NCI-H2107 (cell line): ENCODE results near the gene RAET1L.
"Not testable (repeated sequence)": the region's sequence is repeated elsewhere in the genome, so short reads cannot be mapped to it uniquely, and the experiment has no call there.

Experiments used
- DNase-seq: peaks from one replicate; lab custom pipeline; 2025; lab: John Stamatoyannopoulos, UW

The RAET1L gene

DNA sequence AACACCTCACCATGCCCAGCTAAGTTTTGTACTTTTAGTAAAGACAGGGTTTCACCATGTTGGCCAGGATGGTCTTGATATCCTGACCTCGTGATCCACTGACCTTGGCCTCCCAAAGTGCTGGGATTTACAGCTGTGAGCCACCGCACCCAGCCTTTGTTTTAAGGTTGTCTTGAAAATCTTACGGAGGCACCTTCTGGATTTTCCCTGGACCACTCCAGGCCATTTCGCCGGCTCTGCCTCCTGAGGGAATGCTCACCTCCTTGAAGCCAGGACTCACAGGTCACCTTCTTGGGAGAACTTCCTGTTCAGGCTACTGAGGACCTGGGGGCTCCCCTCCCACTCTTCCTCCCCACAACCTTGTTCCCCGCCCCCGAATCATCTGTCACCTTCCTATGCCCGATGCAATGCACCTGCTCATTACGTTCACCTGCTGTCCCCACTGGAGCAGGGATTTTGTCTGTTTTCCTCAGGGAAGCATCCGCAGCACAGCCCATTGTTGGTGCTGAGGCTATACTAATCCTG, 19.4 kb upstream of the RAET1L start:
- DNase-seq, result no peak

DNA sequence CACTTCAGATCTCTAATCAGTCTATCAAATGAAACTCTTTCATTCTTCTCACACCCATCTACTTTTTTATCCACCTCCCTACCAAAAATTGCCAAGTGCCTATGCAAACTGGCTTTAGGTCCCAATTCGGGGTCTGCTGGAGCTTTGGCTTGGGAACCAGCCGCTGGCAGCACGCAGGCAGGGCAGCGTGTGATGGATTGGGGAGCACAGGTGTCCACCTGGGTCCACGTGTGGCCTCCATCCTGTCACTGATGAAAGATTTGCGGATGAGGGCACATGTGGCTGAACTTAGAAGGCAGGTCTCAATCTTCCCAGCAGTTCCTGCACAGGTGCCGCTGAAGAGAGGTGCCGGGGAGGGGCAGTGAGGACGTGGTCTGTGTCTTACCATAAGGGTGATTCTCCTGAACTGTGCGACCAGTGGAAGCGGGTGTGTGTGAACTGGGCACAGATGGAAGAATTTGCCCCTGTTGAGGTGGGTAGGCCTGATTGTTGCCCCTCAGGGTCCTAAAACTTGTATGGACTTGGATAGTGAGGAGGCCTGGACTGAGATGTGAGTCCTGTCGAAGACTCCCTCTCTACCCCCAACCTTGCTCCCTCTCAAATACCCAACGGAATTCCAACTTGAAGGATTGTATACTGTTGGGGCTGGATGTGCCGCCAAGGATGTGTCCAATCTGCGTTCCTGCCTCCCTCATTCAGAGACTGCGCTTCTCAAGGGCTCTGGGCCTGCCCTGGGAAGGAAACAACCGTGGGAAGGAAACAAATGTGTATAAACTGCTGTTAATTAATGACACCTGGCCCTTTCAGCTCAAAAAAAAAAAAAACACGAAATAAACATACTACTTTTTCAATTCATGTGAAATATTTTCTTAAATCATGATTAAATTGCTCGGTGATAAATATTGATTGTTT, 18.4 kb upstream of the RAET1L start:
- no peak for DNase-seq

DNA sequence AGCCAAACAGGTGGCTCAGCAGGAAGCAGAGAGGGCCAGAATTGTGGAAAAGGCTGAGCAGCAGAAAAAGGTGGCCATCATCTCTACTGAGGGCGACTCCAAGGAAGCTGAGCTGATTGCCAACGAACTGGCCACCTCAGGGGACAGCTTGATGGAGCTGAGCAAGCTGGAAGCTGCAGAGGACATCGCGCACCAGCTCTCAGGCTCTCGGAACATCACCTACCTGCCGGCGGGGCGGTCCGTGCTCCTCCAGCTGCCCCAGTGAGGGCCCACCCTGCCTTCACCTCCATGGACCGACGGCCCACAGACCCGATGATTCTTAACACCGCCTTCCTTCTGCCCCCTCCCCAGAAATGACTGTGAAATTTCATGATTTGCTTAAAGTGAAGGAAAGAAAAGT, 17.8 kb upstream of the RAET1L start:
- DNase-seq, result no peak

DNA sequence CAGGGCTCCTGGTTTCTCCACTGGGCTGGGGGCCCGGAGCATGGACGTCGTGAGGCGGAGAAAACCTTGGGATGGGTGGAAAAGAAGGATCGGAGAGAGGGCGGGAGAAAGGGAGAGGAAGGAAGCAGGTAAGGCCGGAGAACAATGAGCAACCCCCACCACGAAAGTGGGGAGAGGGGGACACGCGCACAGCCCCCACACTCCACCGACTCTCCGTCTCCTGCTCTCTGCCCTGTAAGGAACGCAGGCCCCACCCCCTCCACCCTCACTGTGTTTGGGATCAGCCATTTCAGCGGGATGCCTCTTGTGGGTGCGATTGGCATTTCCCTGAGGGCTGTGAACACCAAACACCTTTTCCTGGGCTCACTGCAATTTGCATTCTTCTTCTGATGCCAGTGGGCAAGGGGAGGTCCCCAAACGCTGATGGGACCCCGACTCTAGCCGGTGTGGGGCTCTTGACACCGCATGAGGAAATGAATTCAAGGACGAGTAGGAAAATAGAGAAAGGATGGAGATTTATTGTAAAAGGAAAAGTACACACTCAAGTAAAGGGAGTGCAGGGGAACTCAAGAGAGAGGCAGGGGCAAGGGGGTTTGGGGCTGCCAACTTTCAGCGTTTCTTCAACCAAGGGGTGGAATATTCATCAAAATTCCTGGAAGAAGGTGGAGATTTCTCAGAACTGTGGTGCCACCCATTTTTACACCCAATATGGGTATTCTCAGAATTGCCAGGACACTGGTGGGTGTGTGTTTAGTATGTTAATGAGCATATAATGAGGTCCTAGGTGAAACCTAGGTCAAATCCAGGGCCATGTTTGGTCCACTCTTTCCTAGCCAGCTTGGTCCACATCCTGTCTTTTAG, 13.1 kb upstream of the RAET1L start:
- no peak for DNase-seq

DNA sequence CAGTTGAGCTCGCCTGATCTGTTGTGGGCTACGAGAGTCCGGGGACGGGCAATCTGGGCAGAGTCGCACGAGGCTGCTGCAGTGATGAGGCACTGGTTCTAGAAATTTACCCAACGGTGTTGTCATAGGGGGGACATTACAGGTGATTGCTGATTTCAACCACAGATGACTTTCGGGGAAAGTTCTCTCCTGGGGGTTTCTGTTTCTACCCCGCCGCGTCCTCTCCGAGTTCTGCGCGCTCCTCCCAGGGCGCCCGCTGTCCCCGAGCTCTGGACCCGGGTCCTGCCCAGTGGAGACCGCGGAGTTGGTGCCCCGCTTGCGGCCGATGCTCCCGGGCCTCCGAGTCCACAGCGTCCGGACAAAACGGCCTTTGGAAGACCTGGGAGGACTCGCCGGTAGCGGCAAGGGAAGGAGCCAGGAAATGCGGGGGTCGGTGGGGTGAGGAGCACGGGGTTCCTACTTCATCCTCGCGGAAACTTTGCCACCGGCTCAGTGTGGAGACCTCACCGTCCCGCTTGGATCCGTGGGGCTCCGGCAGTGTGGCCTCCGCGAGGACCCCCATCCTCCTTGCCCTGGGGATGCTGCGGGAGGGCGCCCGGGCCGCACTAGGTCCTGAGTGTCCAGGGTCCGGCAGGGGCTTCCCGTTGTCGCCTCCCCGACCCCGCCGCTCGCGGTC, 12.3 kb upstream of the RAET1L start:
- no peak for DNase-seq

DNA sequence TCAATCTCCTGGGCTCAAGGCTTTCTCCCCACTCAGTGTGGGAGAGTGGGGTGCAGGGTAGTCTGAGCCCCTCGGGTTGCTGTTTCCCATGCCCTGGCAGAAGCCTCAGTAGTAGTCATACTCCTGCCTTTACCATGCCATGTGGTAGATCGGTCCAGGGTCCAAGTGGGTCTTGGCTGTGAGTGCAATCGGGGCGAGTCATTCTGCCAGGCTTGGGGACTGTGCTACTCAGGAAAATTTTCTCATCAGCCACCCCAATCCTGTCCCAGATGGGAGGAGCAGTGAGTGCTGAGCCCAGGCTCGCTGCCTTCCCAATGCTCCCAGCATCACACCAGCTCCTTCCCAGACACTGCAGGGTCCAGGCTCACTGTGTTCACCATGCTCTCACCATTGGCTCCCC, 10.7 kb upstream of the RAET1L start:
- no peak for DNase-seq

DNA sequence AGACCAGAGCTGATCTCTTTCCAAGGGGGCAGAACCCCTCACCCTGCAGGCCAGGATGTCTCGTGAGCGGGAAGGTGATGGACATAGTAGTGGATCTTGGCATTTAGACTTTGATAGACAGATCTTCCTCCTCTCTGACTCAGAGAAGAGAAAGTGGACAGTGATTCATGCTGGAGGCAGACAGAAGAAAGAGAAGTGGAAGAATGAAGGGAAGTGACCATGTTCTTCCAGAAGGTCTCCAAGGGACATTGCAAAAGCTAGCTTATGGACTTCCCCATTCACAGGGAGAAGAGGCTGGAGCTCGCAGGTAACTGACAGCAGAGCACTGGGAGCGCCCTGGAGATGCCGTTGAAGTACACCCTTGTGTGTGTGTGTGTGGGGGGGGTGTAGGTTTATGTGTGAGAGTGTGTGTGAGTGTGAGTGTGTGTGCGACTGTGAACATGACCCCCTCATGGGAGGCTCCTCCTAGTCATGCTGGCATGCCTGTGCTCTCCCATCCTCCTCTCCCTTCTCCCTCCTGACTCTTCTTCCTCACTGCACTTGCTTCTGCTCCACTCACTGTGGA, 8.0 kb upstream of the RAET1L start:
- DNase-seq, result no peak

DNA sequence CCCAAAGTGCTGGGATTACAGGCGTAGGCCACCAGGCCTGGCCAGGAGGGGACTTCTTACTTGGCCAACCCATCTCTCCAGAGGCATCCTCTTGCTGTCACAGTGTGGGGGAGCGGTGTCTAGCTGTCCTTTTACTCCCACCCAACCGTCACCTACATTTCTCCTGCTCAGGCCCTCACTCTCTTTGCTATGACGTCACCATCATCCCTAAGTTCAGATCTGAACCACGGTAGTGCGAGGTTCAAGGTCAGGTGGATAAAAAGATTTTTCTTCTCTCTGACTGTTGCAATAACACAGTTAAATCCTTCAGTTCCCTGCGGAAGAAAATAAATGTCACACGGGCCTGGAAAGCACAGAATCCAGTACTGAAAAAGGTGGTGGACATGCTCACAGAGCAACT, 7.3 kb upstream of the RAET1L start:
- no peak for DNase-seq

DNA sequence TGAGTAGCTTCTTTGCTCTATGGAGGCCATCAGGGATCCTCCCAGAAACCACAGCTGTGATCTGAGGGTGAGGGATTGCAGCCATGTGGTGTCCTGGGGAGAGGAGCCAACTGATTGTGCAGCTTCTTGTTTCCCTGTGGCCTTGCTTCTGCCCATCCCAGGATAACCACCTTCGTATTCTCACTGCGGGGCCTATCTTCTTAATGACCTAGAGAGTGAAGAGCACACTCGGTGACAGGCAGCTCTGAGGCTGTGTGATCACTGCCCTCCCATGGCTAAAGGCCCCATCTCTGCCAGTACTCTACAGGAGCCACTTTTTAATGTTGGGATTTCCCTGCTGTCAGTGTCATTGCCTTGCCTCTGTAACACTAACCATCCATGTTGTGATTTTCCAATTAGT, 5.3 kb upstream of the RAET1L start:
- no peak for DNase-seq

DNA sequence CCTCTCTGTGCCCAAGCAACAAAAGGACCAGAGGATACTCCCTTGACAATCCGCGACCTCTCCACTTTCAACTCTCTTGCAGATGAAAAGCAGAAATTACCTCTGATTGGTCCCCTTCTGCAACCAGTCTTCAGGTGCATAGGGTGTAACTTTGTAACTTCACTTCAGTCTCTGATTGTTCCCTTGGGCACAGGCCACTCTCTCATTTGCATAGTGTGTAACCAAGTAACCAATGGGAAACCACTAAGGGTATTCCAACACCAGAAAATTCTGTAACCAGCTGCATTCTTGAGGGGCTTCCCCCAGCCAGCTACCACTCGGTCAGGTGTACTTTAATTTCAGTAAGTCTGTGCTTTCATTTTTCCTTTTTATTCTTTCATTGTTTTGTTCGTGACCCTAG, 4.4 kb upstream of the RAET1L start:
- no peak for DNase-seq

DNA sequence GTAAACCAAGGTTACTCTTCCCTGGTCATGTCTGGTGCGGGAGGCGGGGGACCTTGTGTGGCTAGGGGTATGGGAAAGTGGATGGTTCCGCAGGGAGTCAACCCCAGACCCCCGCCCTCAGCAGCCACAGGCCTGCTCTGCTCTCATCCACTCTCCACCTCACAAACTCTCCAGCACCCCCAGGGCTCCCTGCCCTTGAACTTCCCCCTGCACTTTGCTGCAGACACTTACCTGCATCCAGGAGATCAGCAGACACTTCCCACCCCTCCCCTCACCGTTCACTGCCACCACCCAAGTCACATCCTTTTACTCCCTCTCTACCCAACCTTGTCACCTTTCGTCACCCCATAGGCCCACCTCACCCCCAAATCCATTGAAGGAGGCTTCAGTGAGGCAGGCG, 3.9 kb upstream of the RAET1L start:
- no peak for DNase-seq

DNA sequence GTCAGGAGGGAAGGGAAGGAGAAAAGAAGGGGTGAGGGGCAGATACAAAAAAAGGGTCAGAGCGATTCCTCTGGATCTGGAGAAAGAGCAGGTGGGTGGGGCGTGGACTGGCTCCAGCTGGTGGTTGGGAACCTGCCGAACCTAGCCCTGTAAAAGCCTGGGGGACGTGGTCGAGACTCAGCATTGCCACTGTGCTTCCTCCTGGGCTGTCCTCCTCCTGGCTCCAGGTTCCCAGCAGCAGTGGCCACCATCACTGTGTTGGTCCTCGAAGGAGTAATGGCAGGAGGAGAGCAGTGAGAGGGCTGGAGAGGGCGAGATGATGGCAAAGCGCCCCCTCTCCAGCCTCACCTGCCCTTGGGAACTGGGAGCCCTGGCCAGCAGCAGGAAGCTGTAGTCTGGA, 3.5 kb upstream of the RAET1L start:
- no peak for DNase-seq

DNA sequence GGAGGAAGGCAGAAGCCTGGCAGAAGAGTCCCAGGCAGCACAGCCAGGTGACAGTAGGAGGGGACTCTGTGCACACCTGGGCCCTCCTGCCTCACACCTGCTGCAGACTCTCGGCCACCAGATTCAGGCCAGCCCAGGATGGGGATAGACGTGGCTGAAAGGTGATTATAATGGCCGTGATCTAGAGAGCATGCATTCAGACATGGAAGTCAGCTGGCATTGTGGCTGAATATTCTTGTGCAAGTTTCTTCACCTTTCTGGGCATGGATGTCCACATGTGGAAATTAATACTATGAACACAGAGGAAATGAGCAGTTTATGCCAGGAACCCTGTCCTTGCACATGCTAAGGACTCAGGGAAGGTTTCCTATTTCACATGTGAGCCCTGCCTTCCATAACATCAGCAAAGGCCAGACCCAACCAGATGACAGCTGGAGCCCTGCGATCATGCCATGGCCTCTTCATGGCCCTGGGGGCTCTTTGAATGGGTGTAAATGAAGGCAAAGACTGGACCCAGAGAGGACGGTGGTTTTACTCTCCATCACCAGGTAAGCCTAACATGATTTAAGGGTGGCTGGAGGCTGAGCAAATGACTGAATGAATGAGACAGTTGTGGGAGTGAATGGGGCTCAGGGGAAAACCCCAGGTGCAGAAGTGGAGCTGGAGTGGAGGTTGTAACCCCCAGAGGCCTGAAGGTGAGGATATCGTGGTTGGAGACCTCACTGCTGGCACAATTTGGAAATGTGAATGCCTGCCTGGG, 2.7 kb upstream of the RAET1L start:
- DNase-seq, result no peak

DNA sequence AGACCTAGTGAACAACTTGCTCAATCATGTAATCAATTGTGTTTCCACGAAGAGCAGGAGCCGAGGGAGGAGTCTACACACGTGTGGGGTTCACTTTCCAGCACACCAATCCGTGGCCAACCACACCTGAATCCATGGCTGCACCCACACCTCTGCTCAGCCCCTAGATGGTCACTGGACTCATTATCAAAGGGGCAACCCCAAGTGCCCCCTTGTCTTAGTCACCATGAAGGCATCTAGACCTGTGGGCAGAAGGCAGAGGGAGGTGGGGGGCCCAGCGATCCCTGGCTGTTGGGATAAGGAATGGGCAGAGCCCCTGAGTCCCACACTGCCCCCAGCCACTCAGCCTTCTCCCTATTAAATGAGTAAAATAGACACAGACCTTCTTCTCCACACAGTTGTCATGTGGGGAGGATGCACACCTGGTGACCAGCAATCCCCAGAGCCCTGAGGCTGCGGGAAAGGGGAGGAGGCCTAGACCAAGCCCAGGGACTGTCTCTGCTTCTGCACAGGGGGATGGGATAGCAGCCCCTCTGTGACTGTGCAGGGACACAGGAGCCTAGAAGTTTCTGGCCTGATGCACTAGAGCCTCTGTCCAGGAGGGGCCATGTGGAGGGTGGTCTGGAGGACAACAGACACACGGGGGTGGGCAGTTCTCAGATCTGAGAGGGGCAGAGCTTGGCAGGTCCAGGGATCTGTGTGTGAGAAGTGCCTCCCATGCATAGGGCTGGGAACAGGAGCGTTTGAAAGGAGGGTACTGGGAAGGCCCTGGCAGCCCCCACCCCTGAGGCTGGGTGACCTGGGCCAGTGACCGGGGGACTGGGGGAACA, 1.9 kb upstream of the RAET1L start:
- DNase-seq, result no peak

DNA sequence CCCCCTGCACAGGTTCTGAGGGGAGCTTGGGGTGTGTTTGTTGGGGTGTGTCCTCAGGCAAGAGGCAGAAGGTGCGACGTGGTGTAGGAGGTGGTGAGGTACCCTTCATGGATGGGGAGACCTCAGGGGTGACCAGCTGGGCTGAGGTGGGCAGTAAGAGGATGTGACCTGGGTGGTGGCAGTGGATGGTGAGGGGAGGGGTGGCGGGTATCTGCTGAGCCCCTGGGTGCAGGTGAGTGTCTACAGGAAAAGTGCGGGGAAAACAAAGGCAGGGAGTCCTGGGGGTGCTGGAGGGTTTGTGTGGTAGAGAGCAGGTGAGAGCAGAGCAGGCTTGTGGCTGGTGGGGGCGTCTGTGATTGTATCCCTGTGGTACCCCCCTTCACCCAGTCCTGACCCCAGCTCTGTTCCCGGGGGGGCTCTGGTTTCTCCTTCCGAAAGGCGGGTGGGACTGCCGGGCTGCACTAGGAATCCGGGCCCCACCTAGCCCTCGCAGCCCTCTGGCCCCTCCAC, 631 bp downstream of the RAET1L start:
- no peak for DNase-seq

DNA sequence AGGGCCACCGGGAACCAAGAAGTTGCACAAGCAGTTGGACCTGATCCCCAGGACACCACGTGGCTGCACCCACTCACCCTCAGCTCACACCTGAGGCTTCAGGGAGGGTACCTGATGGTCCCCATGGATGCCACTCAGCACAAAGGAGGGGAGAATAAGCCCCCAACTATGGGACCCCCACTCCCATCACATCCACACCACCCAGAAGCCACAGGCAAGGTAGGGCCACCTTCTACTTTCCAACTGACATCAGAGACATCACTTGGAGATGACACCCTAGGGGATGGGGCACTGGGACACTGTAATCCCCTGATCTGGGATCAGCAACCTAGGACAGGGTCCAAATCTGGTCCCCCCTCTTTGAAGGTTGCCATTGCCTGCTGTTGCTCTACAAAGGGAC, 1.3 kb downstream of the RAET1L start:
- not testable (repeated sequence) for DNase-seq

DNA sequence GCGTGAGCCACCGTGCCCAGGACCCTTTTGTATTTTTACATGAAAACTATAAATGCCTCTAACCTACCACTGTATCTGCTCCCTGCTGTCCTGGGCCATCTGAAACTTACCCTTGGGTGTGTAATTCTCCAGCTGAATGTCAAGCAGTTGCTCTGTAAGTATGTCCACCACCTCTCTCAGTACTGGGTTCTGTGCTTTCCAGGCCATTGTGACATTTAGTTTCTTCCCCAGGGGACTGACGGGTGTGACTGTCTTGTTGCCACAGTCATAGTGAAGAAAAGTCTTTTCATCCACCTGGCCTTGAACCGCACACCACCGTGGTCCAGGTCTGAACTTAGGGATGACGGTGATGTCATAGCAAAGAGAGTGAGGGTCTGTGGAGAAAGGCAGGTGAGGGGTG, 3.5 kb downstream of the RAET1L start:
- not testable (repeated sequence) for DNase-seq

DNA sequence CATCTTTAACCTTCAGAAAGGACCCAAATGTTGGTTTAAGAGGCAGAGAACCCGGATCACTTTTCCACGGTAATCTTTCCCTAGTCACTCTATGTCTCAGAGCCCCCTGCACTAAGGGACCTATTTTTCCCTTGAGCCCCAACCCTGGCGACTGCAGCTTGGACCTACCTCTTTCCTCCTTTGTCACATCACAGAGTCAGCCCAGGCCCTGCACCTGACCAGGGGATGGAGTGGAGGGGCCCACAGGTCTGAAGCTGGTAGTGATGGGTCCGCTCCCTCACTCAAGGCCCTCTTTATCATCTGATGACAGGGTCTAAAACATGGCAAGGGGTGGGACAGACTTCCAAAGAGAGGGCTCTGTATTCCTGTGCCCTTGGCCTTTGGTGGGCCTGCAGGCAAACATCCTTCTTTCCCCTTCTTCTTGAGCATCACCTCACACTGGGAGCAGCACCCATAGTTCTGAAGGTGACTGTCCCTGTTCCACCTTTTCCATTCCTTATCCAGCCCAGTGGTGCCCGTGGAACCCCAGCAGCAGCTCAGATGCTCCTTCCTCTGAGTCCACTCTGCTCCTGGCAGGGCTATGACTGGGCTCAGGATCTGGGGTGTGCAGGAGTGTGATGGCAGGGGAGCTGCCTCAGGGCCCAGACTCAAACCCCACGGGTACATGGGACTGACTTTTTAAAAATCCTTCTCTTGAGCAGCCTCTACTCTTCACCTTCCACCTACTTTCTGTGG, 6.3 kb downstream of the RAET1L start:
- DNase-seq, result no peak

DNA sequence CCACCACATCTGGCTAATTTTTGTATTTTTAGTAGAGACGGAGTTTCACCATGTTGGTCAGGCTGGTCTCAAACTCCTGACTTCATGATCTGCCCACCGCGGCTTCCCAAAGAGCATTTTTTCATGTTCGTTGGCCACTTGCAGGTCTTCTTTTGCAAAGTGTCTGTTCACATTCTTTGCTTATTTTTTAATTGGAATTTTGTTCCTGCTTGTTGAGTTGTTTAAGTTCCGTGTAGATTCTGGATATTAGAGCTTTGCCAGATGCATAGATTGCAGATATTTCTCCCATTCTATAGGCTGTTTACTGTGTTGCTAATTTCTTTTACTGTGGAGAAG, 8.2 kb downstream of the RAET1L start:
- not testable (repeated sequence) for DNase-seq
